SJCRH30 (cell line): ENCODE data around the gene GRID2. TPM values are rescaled to one million over a fixed set of nuclear protein-coding genes. Genes with fewer than 3 reads are reported as not detected.
A peak's percentile ranks its signal among the peaks of the same experiment; 100 is the strongest.

Experiments
- DNase-seq, 2 experiments: peaks; one replicate each; pipeline ENCODE4 v3.0.0-alpha.2; 2015 to 2020
- H3K27ac ChIP-seq: fragments of 250-450 bp; sonication (Bioruptor Pico); 2 replicates; pipeline ENCODE4 v1.5.1; 2020; ENCODE audit warnings: mild to moderate bottlenecking, moderate library complexity
- H3K27me3 ChIP-seq: fragments of 250-450 bp; sonication (Bioruptor Pico); 2 replicates; pipeline ENCODE4 v1.5.1; 2020; ENCODE audit warnings: mild to moderate bottlenecking, moderate library complexity
- H3K36me3 ChIP-seq: fragments of 250-450 bp; sonication (Bioruptor Pico); 2 replicates; pipeline ENCODE4 v1.5.1; 2020; ENCODE audit warnings: mild to moderate bottlenecking, moderate library complexity
- H3K4me1 ChIP-seq: fragments of 250-450 bp; sonication (Bioruptor Pico); 2 replicates; pipeline ENCODE4 v1.5.1; 2020; ENCODE audit warnings: mild to moderate bottlenecking, moderate library complexity
- H3K4me3 ChIP-seq: fragments of 250-450 bp; sonication (Bioruptor Pico); 2 replicates; pipeline ENCODE4 v1.5.1; 2020; ENCODE audit warnings: mild to moderate bottlenecking, moderate library complexity
- H3K9me3 ChIP-seq: fragments of 250-450 bp; sonication (Bioruptor Pico); replicated peaks from 2 replicates; pipeline ENCODE4 v1.5.1; 2020; ENCODE audit warnings: mild to moderate bottlenecking, moderate library complexity
- total RNA-seq: library from RNA; depleted of rRNA; stranded (reverse); fragments of >200 nt; shearing (Covaris generic); gene quantifications from 2 replicates; pipeline ENCODE4 v1.2.3, GENCODE V29; 2014

The GRID2 gene
- total RNA-seq, 1 experiment from 2014 or later, result 0.91 TPM

- Histone ChIP-seq H3K27ac (no peak overlapping the region), H3K9me3 (no peaks in the 10 kb centered on the region; the same call in 1 of the 2 replicates), H3K4me1 (no peaks in the 10 kb centered on the region), H3K36me3 (no peaks in the 10 kb centered on the region), H3K4me3 (no peak overlapping the region), H3K27me3 (0 out of 2 replicates have a peak, but pooled peaks cover 3% of the 10 kb centered on the region)
- no peak for DNase-seq
These were observed 560.3 kb downstream of the GRID2 start for GRCh38 chr4:92864096-92864495.

- Histone ChIP-seq H3K27me3 (0 out of 2 replicates have a peak, but pooled peaks cover 3% of the 10 kb centered on the region), H3K27ac (no peak overlapping the region), H3K36me3 (no peaks in the 10 kb centered on the region), H3K4me1 (no peaks in the 10 kb centered on the region), H3K9me3 (no peaks in the 10 kb centered on the region), H3K4me3 (no peak overlapping the region)
- DNase-seq, result no peak
These were observed 568.8 kb downstream of the GRID2 start for GRCh38 chr4:92872604-92873003.

GRCh38 chr4:92885632-92886031 lies 581.9 kb downstream of the GRID2 start:
- Histone ChIP-seq H3K4me3 (no peak overlapping the region), H3K27ac (no peak overlapping the region), H3K27me3 (no peaks in the 10 kb centered on the region), H3K9me3 (no peaks in the 10 kb centered on the region), H3K4me1 (no peaks in the 10 kb centered on the region), H3K36me3 (no peaks in the 10 kb centered on the region)
- no peak for DNase-seq

GRCh38 chr4:92952426-92952825 lies 648.7 kb downstream of the GRID2 start:
- Histone ChIP-seq H3K27ac (no peak overlapping the region), H3K4me3 (no peak overlapping the region), H3K9me3 (no peaks in the 10 kb centered on the region), H3K27me3 (no peaks in the 10 kb centered on the region), H3K4me1 (no peaks in the 10 kb centered on the region), H3K36me3 (no peaks in the 10 kb centered on the region; the same call in 1 of the 2 replicates)
- no peak for DNase-seq

GRCh38 chr4:92952897-92953296 lies 649.1 kb downstream of the GRID2 start:
- H3K36me3 ChIP-seq, result no peaks in the 10 kb centered on the region; the same call in 1 of the 2 replicates
- H3K4me1 ChIP-seq, result no peaks in the 10 kb centered on the region
- no peak overlapping the region for H3K27ac ChIP-seq
- H3K4me3 ChIP-seq, result no peak overlapping the region
- DNase-seq, result no peak
- no peaks in the 10 kb centered on the region for H3K9me3 ChIP-seq
- H3K27me3 ChIP-seq, result no peaks in the 10 kb centered on the region

- DNase-seq, result no peak
- Histone ChIP-seq H3K27ac (no peak overlapping the region), H3K9me3 (no peaks in the 10 kb centered on the region), H3K36me3 (no peaks in the 10 kb centered on the region; the same call in 1 of the 2 replicates), H3K4me3 (no peak overlapping the region), H3K4me1 (no peaks in the 10 kb centered on the region), H3K27me3 (no peaks in the 10 kb centered on the region)
These were observed 649.7 kb downstream of the GRID2 start for GRCh38 chr4:92953462-92953861.

- Histone ChIP-seq H3K4me1 (no peaks in the 10 kb centered on the region), H3K4me3 (no peak overlapping the region), H3K36me3 (no peaks in the 10 kb centered on the region), H3K9me3 (no peaks in the 10 kb centered on the region), H3K27me3 (no peaks in the 10 kb centered on the region), H3K27ac (no peak overlapping the region)
- no peak for DNase-seq
These were observed 658.1 kb downstream of the GRID2 start for GRCh38 chr4:92961881-92962280.

- no peak overlapping the region for H3K27ac ChIP-seq
- H3K4me1 ChIP-seq, result no peaks in the 10 kb centered on the region; the same call in none of the 2 replicates
- DNase-seq, result no peak
- H3K27me3 ChIP-seq, result no peaks in the 10 kb centered on the region
- H3K9me3 ChIP-seq, result no peaks in the 10 kb centered on the region
- H3K4me3 ChIP-seq, result no peak overlapping the region
- no peaks in the 10 kb centered on the region for H3K36me3 ChIP-seq
These were observed 659.1 kb downstream of the GRID2 start for GRCh38 chr4:92962831-92963230.

GRCh38 chr4:92968556-92968955 lies 664.8 kb downstream of the GRID2 start:
- peak overlapping the region; percentile 56; the same call in 1 of the 2 replicates for H3K27ac ChIP-seq
- no peak overlapping the region for H3K4me3 ChIP-seq
- H3K27me3 ChIP-seq, result no peaks in the 10 kb centered on the region
- H3K36me3 ChIP-seq, result no peaks in the 10 kb centered on the region
- peaks cover 4% of the 10 kb centered on the region for H3K9me3 ChIP-seq
- H3K4me1 ChIP-seq, result peaks cover 29% of the 10 kb centered on the region
- DNase-seq, result peak in 1 of 2 experiments; percentile 32

- no peaks in the 10 kb centered on the region for H3K27me3 ChIP-seq
- H3K36me3 ChIP-seq, result no peaks in the 10 kb centered on the region
- H3K4me3 ChIP-seq, result no peak overlapping the region
- no peak for DNase-seq
- H3K4me1 ChIP-seq, result peaks cover 29% of the 10 kb centered on the region
- peaks cover 4% of the 10 kb centered on the region for H3K9me3 ChIP-seq
- H3K27ac ChIP-seq, result peak overlapping the region; percentile 56
These were observed 665.2 kb downstream of the GRID2 start for GRCh38 chr4:92968996-92969395.

- DNase-seq, result peak; percentile 6 to 68
- peak overlapping the region; percentile 56 for H3K27ac ChIP-seq
These were observed 666.0 kb downstream of the GRID2 start for GRCh38 chr4:92969650-92970379.

GRCh38 chr4:92970996-92971395 lies 667.2 kb downstream of the GRID2 start:
- DNase-seq, result no peak
- peaks cover 4% of the 10 kb centered on the region for H3K9me3 ChIP-seq

More at GRCh38 chr4:92969650-92970379, 666.0 kb downstream of the GRID2 start:
- Histone ChIP-seq H3K4me3 (0 out of 2 replicates have a peak overlapping the region, but pooled peaks have one; percentile 3), H3K4me1 (peaks cover 29% of the 10 kb centered on the region), H3K9me3 (peaks cover 4% of the 10 kb centered on the region), H3K27me3 (no peaks in the 10 kb centered on the region), H3K36me3 (no peaks in the 10 kb centered on the region)

GRCh38 chr4:92988301-92988700 lies 684.5 kb downstream of the GRID2 start:
- Histone ChIP-seq H3K9me3 (no peaks in the 10 kb centered on the region), H3K27ac (no peak overlapping the region), H3K4me1 (no peaks in the 10 kb centered on the region), H3K36me3 (no peaks in the 10 kb centered on the region), H3K27me3 (no peaks in the 10 kb centered on the region), H3K4me3 (no peak overlapping the region)
- DNase-seq, result no peak

More at GRCh38 chr4:92970996-92971395, 667.2 kb downstream of the GRID2 start:
- Histone ChIP-seq H3K27me3 (no peaks in the 10 kb centered on the region), H3K36me3 (no peaks in the 10 kb centered on the region), H3K4me3 (no peak overlapping the region), H3K4me1 (peaks cover 29% of the 10 kb centered on the region), H3K27ac (no peak overlapping the region)

GRCh38 chr4:92992758-92993157 lies 689.0 kb downstream of the GRID2 start:
- H3K36me3 ChIP-seq, result no peaks in the 10 kb centered on the region
- H3K4me1 ChIP-seq, result no peaks in the 10 kb centered on the region
- H3K27ac ChIP-seq, result no peak overlapping the region
- no peaks in the 10 kb centered on the region; the same call in 1 of the 2 replicates for H3K27me3 ChIP-seq
- DNase-seq, result no peak
- H3K4me3 ChIP-seq, result no peak overlapping the region
- no peaks in the 10 kb centered on the region for H3K9me3 ChIP-seq

- no peaks in the 10 kb centered on the region for H3K4me1 ChIP-seq
- no peak overlapping the region for H3K4me3 ChIP-seq
- no peaks in the 10 kb centered on the region for H3K36me3 ChIP-seq
- H3K9me3 ChIP-seq, result no peaks in the 10 kb centered on the region
- no peak overlapping the region for H3K27ac ChIP-seq
- H3K27me3 ChIP-seq, result no peaks in the 10 kb centered on the region; the same call in 1 of the 2 replicates
- DNase-seq, result no peak
These were observed 691.0 kb downstream of the GRID2 start for GRCh38 chr4:92994727-92995126.
